ENCODE data around the gene IKZF2.
"Not testable (repeated sequence)": the region's sequence is repeated elsewhere in the genome, so short reads cannot be mapped to it uniquely, and the experiment has no call there.

Gene IKZF2

GRCh38 chr2:213020913-213021312 is 130.5 kb downstream of the IKZF2 start:
- H3K9ac ChIP-seq (ENCODE audit: low read depth in 1 of 2, low read length in 2 of 2); H3K27ac ChIP-seq (ENCODE audit: low read depth, low read length); H3K27me3 ChIP-seq (ENCODE audit: control insufficient read depth in 1 of 2, insufficient read depth in 2 of 2, low read length in 2 of 2); H3K9me3 ChIP-seq (ENCODE audit: control insufficient read depth in 1 of 2, low read length in 2 of 2); H3K36me3 ChIP-seq (ENCODE audit: control insufficient read depth in 1 of 2, insufficient read depth in 2 of 2, low read length in 2 of 2); H3K4me3 ChIP-seq (ENCODE audit: low read depth in 1 of 2, low read length in 2 of 2); H3K4me1 ChIP-seq (ENCODE audit: control insufficient read depth in 1 of 2, insufficient read depth in 2 of 2, low read length in 2 of 2): not testable (repeated sequence)

GRCh38 chr2:213020268-213020667 is 131.1 kb downstream of the IKZF2 start:
- H3K9me3 ChIP-seq (ENCODE audit: control insufficient read depth in 1 of 2, low read length in 2 of 2), result no peaks in the 10 kb centered on the region
- H3K27ac ChIP-seq (ENCODE audit: low read depth, low read length), result no peak overlapping the region
- H3K4me3 ChIP-seq (ENCODE audit: low read depth in 1 of 2, low read length in 2 of 2), result no peak overlapping the region
- H3K4me1 ChIP-seq (ENCODE audit: control insufficient read depth in 1 of 2, insufficient read depth in 2 of 2, low read length in 2 of 2), result no peaks in the 10 kb centered on the region
- no peak overlapping the region for H3K9ac ChIP-seq (ENCODE audit: low read depth in 1 of 2, low read length in 2 of 2)
- H3K27me3 ChIP-seq (ENCODE audit: control insufficient read depth in 1 of 2, insufficient read depth in 2 of 2, low read length in 2 of 2), result no peaks in the 10 kb centered on the region
- no peaks in the 10 kb centered on the region for H3K36me3 ChIP-seq (ENCODE audit: control insufficient read depth in 1 of 2, insufficient read depth in 2 of 2, low read length in 2 of 2)

GRCh38 chr2:213019368-213019767 is 132.0 kb downstream of the IKZF2 start:
- no peaks in the 10 kb centered on the region for H3K36me3 ChIP-seq (ENCODE audit: control insufficient read depth in 1 of 2, insufficient read depth in 2 of 2, low read length in 2 of 2)
- H3K9me3 ChIP-seq (ENCODE audit: control insufficient read depth in 1 of 2, low read length in 2 of 2), result no peaks in the 10 kb centered on the region
- H3K4me1 ChIP-seq (ENCODE audit: control insufficient read depth in 1 of 2, insufficient read depth in 2 of 2, low read length in 2 of 2), result no peaks in the 10 kb centered on the region
- H3K27ac ChIP-seq (ENCODE audit: low read depth, low read length), result no peak overlapping the region
- no peaks in the 10 kb centered on the region for H3K27me3 ChIP-seq (ENCODE audit: control insufficient read depth in 1 of 2, insufficient read depth in 2 of 2, low read length in 2 of 2)
- no peak overlapping the region for H3K4me3 ChIP-seq (ENCODE audit: low read depth in 1 of 2, low read length in 2 of 2)
- no peak overlapping the region for H3K9ac ChIP-seq (ENCODE audit: low read depth in 1 of 2, low read length in 2 of 2)

- Histone ChIP-seq H3K4me1 (ENCODE audit: control insufficient read depth in 1 of 2, insufficient read depth in 2 of 2, low read length in 2 of 2) (no peaks in the 10 kb centered on the region), H3K27ac (ENCODE audit: low read depth, low read length) (no peak overlapping the region), H3K36me3 (ENCODE audit: control insufficient read depth in 1 of 2, insufficient read depth in 2 of 2, low read length in 2 of 2) (no peaks in the 10 kb centered on the region), H3K27me3 (ENCODE audit: control insufficient read depth in 1 of 2, insufficient read depth in 2 of 2, low read length in 2 of 2) (no peaks in the 10 kb centered on the region), H3K4me3 (ENCODE audit: low read depth in 1 of 2, low read length in 2 of 2) (no peak overlapping the region), H3K9me3 (ENCODE audit: control insufficient read depth in 1 of 2, low read length in 2 of 2) (no peaks in the 10 kb centered on the region), H3K9ac (ENCODE audit: low read depth in 1 of 2, low read length in 2 of 2) (no peak overlapping the region)
Observed at GRCh38 chr2:213018340-213018901, 133.0 kb downstream of the IKZF2 start.

GRCh38 chr2:213017404-213017803 is 134.0 kb downstream of the IKZF2 start:
- Histone ChIP-seq H3K4me3 (ENCODE audit: low read depth in 1 of 2, low read length in 2 of 2) (no peak overlapping the region), H3K4me1 (ENCODE audit: control insufficient read depth in 1 of 2, insufficient read depth in 2 of 2, low read length in 2 of 2) (no peaks in the 10 kb centered on the region), H3K27ac (ENCODE audit: low read depth, low read length) (no peak overlapping the region), H3K9ac (ENCODE audit: low read depth in 1 of 2, low read length in 2 of 2) (no peak overlapping the region), H3K9me3 (ENCODE audit: control insufficient read depth in 1 of 2, low read length in 2 of 2) (no peaks in the 10 kb centered on the region), H3K27me3 (ENCODE audit: control insufficient read depth in 1 of 2, insufficient read depth in 2 of 2, low read length in 2 of 2) (no peaks in the 10 kb centered on the region), H3K36me3 (ENCODE audit: control insufficient read depth in 1 of 2, insufficient read depth in 2 of 2, low read length in 2 of 2) (no peaks in the 10 kb centered on the region)

GRCh38 chr2:213016984-213017351 is 134.4 kb downstream of the IKZF2 start:
- Histone ChIP-seq H3K9ac (ENCODE audit: low read depth in 1 of 2, low read length in 2 of 2) (no peak overlapping the region), H3K4me3 (ENCODE audit: low read depth in 1 of 2, low read length in 2 of 2) (no peak overlapping the region)

GRCh38 chr2:213016166-213016983 is 135.0 kb downstream of the IKZF2 start:
- Histone ChIP-seq H3K9me3 (ENCODE audit: control insufficient read depth in 1 of 2, low read length in 2 of 2) (no peaks in the 10 kb centered on the region), H3K4me1 (ENCODE audit: control insufficient read depth in 1 of 2, insufficient read depth in 2 of 2, low read length in 2 of 2) (no peaks in the 10 kb centered on the region), H3K9ac (ENCODE audit: low read depth in 1 of 2, low read length in 2 of 2) (no peak overlapping the region), H3K27me3 (ENCODE audit: control insufficient read depth in 1 of 2, insufficient read depth in 2 of 2, low read length in 2 of 2) (no peaks in the 10 kb centered on the region), H3K36me3 (ENCODE audit: control insufficient read depth in 1 of 2, insufficient read depth in 2 of 2, low read length in 2 of 2) (no peaks in the 10 kb centered on the region), H3K27ac (ENCODE audit: low read depth, low read length) (no peak overlapping the region), H3K4me3 (ENCODE audit: low read depth in 1 of 2, low read length in 2 of 2) (no peak overlapping the region)

More at GRCh38 chr2:213016984-213017351, 134.4 kb downstream of the IKZF2 start:
- H3K27me3 ChIP-seq (ENCODE audit: control insufficient read depth in 1 of 2, insufficient read depth in 2 of 2, low read length in 2 of 2), result no peaks in the 10 kb centered on the region
- no peaks in the 10 kb centered on the region for H3K36me3 ChIP-seq (ENCODE audit: control insufficient read depth in 1 of 2, insufficient read depth in 2 of 2, low read length in 2 of 2)
- H3K4me1 ChIP-seq (ENCODE audit: control insufficient read depth in 1 of 2, insufficient read depth in 2 of 2, low read length in 2 of 2), result no peaks in the 10 kb centered on the region
- H3K27ac ChIP-seq (ENCODE audit: low read depth, low read length), result no peak overlapping the region
- H3K9me3 ChIP-seq (ENCODE audit: control insufficient read depth in 1 of 2, low read length in 2 of 2), result no peaks in the 10 kb centered on the region

- H3K27me3 ChIP-seq (ENCODE audit: control insufficient read depth in 1 of 2, insufficient read depth in 2 of 2, low read length in 2 of 2), result no peaks in the 10 kb centered on the region
- H3K36me3 ChIP-seq (ENCODE audit: control insufficient read depth in 1 of 2, insufficient read depth in 2 of 2, low read length in 2 of 2), result no peaks in the 10 kb centered on the region
- H3K4me3 ChIP-seq (ENCODE audit: low read depth in 1 of 2, low read length in 2 of 2), result no peak overlapping the region
- H3K4me1 ChIP-seq (ENCODE audit: control insufficient read depth in 1 of 2, insufficient read depth in 2 of 2, low read length in 2 of 2), result no peaks in the 10 kb centered on the region
- H3K27ac ChIP-seq (ENCODE audit: low read depth, low read length), result no peak overlapping the region
- no peak overlapping the region for H3K9ac ChIP-seq (ENCODE audit: low read depth in 1 of 2, low read length in 2 of 2)
- no peaks in the 10 kb centered on the region for H3K9me3 ChIP-seq (ENCODE audit: control insufficient read depth in 1 of 2, low read length in 2 of 2)
Observed at GRCh38 chr2:213015387-213016165, 135.8 kb downstream of the IKZF2 start.

- Histone ChIP-seq H3K9me3 (ENCODE audit: control insufficient read depth in 1 of 2, low read length in 2 of 2) (no peaks in the 10 kb centered on the region), H3K9ac (ENCODE audit: low read depth in 1 of 2, low read length in 2 of 2) (no peak overlapping the region), H3K4me3 (ENCODE audit: low read depth in 1 of 2, low read length in 2 of 2) (no peak overlapping the region)
Observed at GRCh38 chr2:213013979-213014378, 137.4 kb downstream of the IKZF2 start.

GRCh38 chr2:213011505-213011904 is 139.9 kb downstream of the IKZF2 start:
- Histone ChIP-seq H3K27ac (ENCODE audit: low read depth, low read length) (no peak overlapping the region), H3K27me3 (ENCODE audit: control insufficient read depth in 1 of 2, insufficient read depth in 2 of 2, low read length in 2 of 2) (no peaks in the 10 kb centered on the region), H3K9ac (ENCODE audit: low read depth in 1 of 2, low read length in 2 of 2) (no peak overlapping the region), H3K4me3 (ENCODE audit: low read depth in 1 of 2, low read length in 2 of 2) (no peak overlapping the region), H3K9me3 (ENCODE audit: control insufficient read depth in 1 of 2, low read length in 2 of 2) (no peaks in the 10 kb centered on the region), H3K4me1 (ENCODE audit: control insufficient read depth in 1 of 2, insufficient read depth in 2 of 2, low read length in 2 of 2) (no peaks in the 10 kb centered on the region), H3K36me3 (ENCODE audit: control insufficient read depth in 1 of 2, insufficient read depth in 2 of 2, low read length in 2 of 2) (no peaks in the 10 kb centered on the region)

More at GRCh38 chr2:213013979-213014378, 137.4 kb downstream of the IKZF2 start:
- no peaks in the 10 kb centered on the region for H3K27me3 ChIP-seq (ENCODE audit: control insufficient read depth in 1 of 2, insufficient read depth in 2 of 2, low read length in 2 of 2)
- H3K4me1 ChIP-seq (ENCODE audit: control insufficient read depth in 1 of 2, insufficient read depth in 2 of 2, low read length in 2 of 2), result no peaks in the 10 kb centered on the region
- H3K27ac ChIP-seq (ENCODE audit: low read depth, low read length), result no peak overlapping the region
- no peaks in the 10 kb centered on the region for H3K36me3 ChIP-seq (ENCODE audit: control insufficient read depth in 1 of 2, insufficient read depth in 2 of 2, low read length in 2 of 2)
